ENCODE results near the gene FAM83F.

Gene FAM83F

GRCh38 chr22:39995393-39996252, 869 bp downstream of the FAM83F start:
- DNase-seq, result no peak

- no peak for DNase-seq
Measured at GRCh38 chr22:39996732-39997131, 2.0 kb downstream of the FAM83F start.

- no peak for DNase-seq
Measured at GRCh38 chr22:39997421-39997820, 2.7 kb downstream of the FAM83F start.

GRCh38 chr22:39997939-39998726, 3.4 kb downstream of the FAM83F start:
- DNase-seq, result no peak

- peak in 1 of 5 donors; percentile 23 for DNase-seq
Measured at GRCh38 chr22:39999144-39999757, 4.5 kb downstream of the FAM83F start.

- no peak for DNase-seq
Measured at GRCh38 chr22:40000171-40000570, 5.4 kb downstream of the FAM83F start.

- DNase-seq, result no peak
Measured at GRCh38 chr22:40001106-40001505, 6.4 kb downstream of the FAM83F start.

GRCh38 chr22:40001800-40002577, 7.2 kb downstream of the FAM83F start:
- no peak for DNase-seq

- DNase-seq, result no peak
Measured at GRCh38 chr22:40002935-40003715, 8.4 kb downstream of the FAM83F start.

- no peak for DNase-seq
Measured at GRCh38 chr22:40004836-40005235, 10.1 kb downstream of the FAM83F start.

- DNase-seq, result no peak
Measured at GRCh38 chr22:40006641-40007040, 11.9 kb downstream of the FAM83F start.

- no peak for DNase-seq
Measured at GRCh38 chr22:40007853-40008710, 13.3 kb downstream of the FAM83F start.

- no peak for DNase-seq
Measured at GRCh38 chr22:40008726-40009291, 14.1 kb downstream of the FAM83F start.

- no peak for DNase-seq
Measured at GRCh38 chr22:40009292-40009774, 14.6 kb downstream of the FAM83F start.

- DNase-seq, result peak in 2 of 5 donors; percentile 6 to 28
Measured at GRCh38 chr22:40009951-40010671, 15.4 kb downstream of the FAM83F start.

GRCh38 chr22:40010746-40011145, 16.0 kb downstream of the FAM83F start:
- DNase-seq, result no peak

GRCh38 chr22:40014667-40015248, 20.0 kb downstream of the FAM83F start:
- no peak for DNase-seq

- DNase-seq, result no peak
Measured at GRCh38 chr22:40015358-40015976, 20.7 kb downstream of the FAM83F start.

GRCh38 chr22:40018051-40018450, 23.3 kb downstream of the FAM83F start:
- no peak for DNase-seq
